HT1080 (cell line): ENCODE results near the gene RNF150. TPM values are rescaled to one million over a fixed set of nuclear protein-coding genes. Genes with fewer than 3 reads are reported as not detected.
"Not testable (repeated sequence)": the region's sequence is repeated elsewhere in the genome, so short reads cannot be mapped to it uniquely, and the experiment has no call there.

Source experiments
- DNase-seq: peaks from one replicate; pipeline ENCODE4 v3.0.0-alpha.2; 2015; ENCODE audit warnings: low read depth
- total RNA-seq: library from RNA; depleted of rRNA; stranded (reverse); fragments of >200 nt; shearing (Covaris generic); gene quantifications from 2 replicates; pipeline ENCODE4 v1.2.3, GENCODE V29; 2014; rRNA removed

RNF150 gene
- total RNA-seq, 1 experiment from 2014 or later, result 0.37 TPM

- DNase-seq, result no peak
Measured at GRCh38 chr4:140834839-140835495, 298.3 kb downstream of the RNF150 start.

GRCh38 chr4:140833280-140833679 is 300.0 kb downstream of the RNF150 start:
- no peak for DNase-seq

- no peak for DNase-seq
Measured at GRCh38 chr4:140829825-140830224, 303.4 kb downstream of the RNF150 start.

GRCh38 chr4:140826701-140827027 is 306.6 kb downstream of the RNF150 start:
- DNase-seq, result no peak

GRCh38 chr4:140820520-140820919 is 312.7 kb downstream of the RNF150 start:
- DNase-seq, result not testable (repeated sequence)

- DNase-seq, result no peak
Measured at GRCh38 chr4:140819610-140820009, 313.7 kb downstream of the RNF150 start.

GRCh38 chr4:140818433-140818832 is 314.8 kb downstream of the RNF150 start:
- DNase-seq, result no peak

- DNase-seq, result no peak
Measured at GRCh38 chr4:140816806-140817510, 316.3 kb downstream of the RNF150 start.

GRCh38 chr4:140813804-140814203 is 319.5 kb downstream of the RNF150 start:
- DNase-seq, result no peak

GRCh38 chr4:140812916-140813315 is 320.4 kb downstream of the RNF150 start:
- no peak for DNase-seq

GRCh38 chr4:140811429-140811828 is 321.8 kb downstream of the RNF150 start:
- no peak for DNase-seq

- not testable (repeated sequence) for DNase-seq
Measured at GRCh38 chr4:140810591-140811169, 322.6 kb downstream of the RNF150 start.

Other genes starting within 250 kb of the RNF150 start
- gene ZNF330, start 87.4 kb upstream of the RNF150 start, total RNA-seq, result 56.8 and 60.7 TPM in 2 replicates